IPS DF 6.9 (cell line): ENCODE data around the gene ADARB2.
"Not testable (repeated sequence)": the region's sequence is repeated elsewhere in the genome, so short reads cannot be mapped to it uniquely, and the experiment has no call there.

ENCODE experiments used
- DNase-seq: peaks from one replicate; pipeline ENCODE4 v3.0.0-alpha.2; 2013; ENCODE audit warnings: low read depth, low spot score
- H3K27ac ChIP-seq: one replicate; pipeline ENCODE4 v1.5.1; 2013; ENCODE audit warnings: low read length, control low read depth
- H3K27me3 ChIP-seq: 2 replicates; pipeline ENCODE4 v1.6.1; 2013; ENCODE audit warnings: mild to moderate bottlenecking, low read length; ENCODE audit not compliant: control insufficient read depth, insufficient read depth
- H3K36me3 ChIP-seq: 2 replicates; pipeline ENCODE4 v1.6.1; 2013; ENCODE audit warnings: low read length; ENCODE audit not compliant: control insufficient read depth, insufficient read depth
- H3K4me1 ChIP-seq: 2 replicates; pipeline ENCODE4 v1.6.1; 2013; ENCODE audit warnings: low read length; ENCODE audit not compliant: control insufficient read depth, insufficient read depth
- H3K4me3 ChIP-seq: 2 replicates; pipeline ENCODE4 v1.5.1; 2013; ENCODE audit warnings: mild to moderate bottlenecking, low read length
- H3K9me3 ChIP-seq: 2 replicates; pipeline ENCODE4 v1.6.1; 2013; ENCODE audit warnings: low read length, inconsistent platforms; ENCODE audit not compliant: control insufficient read depth, insufficient read depth
- WGBS: extraction: QIAGEN DNeasy Blood & Tissue Kit; methylation state at CpG from one replicate; pipeline ENCODE4 v1.1.7; 2013; ENCODE audit warnings: mixed read lengths, missing lambda C conversion rate; ENCODE audit not compliant: insufficient read length, insufficient coverage; 5-methylcytosine and 5-hydroxymethylcytosine counted together

Gene ADARB2

GRCh38 chr10:1360011-1360557, 377.2 kb downstream of the ADARB2 start:
- H3K27ac ChIP-seq: no peak overlapping the region
- H3K9me3 ChIP-seq: no peaks in the 10 kb centered on the region
- H3K27me3 ChIP-seq: no peaks in the 10 kb centered on the region
- peak; percentile 57 for DNase-seq
- H3K36me3 ChIP-seq: no peaks in the 10 kb centered on the region; the same call in 1 of the 2 replicates
- no peak overlapping the region for H3K4me3 ChIP-seq
- no CpG with 5 or more reads among the region's 19 CpGs for WGBS
- peaks cover 11% of the 10 kb centered on the region for H3K4me1 ChIP-seq

- no peaks in the 10 kb centered on the region; the same call in 1 of the 2 replicates for H3K36me3 ChIP-seq
- no peak overlapping the region for H3K4me3 ChIP-seq
- WGBS: no CpG with 5 or more reads among the region's 12 CpGs
- no peaks in the 10 kb centered on the region for H3K9me3 ChIP-seq
- H3K27me3 ChIP-seq: no peaks in the 10 kb centered on the region
- no peak for DNase-seq
- no peak overlapping the region for H3K27ac ChIP-seq
- peaks cover 11% of the 10 kb centered on the region for H3K4me1 ChIP-seq
Observed at GRCh38 chr10:1359626-1359955, 377.7 kb downstream of the ADARB2 start.

DNA sequence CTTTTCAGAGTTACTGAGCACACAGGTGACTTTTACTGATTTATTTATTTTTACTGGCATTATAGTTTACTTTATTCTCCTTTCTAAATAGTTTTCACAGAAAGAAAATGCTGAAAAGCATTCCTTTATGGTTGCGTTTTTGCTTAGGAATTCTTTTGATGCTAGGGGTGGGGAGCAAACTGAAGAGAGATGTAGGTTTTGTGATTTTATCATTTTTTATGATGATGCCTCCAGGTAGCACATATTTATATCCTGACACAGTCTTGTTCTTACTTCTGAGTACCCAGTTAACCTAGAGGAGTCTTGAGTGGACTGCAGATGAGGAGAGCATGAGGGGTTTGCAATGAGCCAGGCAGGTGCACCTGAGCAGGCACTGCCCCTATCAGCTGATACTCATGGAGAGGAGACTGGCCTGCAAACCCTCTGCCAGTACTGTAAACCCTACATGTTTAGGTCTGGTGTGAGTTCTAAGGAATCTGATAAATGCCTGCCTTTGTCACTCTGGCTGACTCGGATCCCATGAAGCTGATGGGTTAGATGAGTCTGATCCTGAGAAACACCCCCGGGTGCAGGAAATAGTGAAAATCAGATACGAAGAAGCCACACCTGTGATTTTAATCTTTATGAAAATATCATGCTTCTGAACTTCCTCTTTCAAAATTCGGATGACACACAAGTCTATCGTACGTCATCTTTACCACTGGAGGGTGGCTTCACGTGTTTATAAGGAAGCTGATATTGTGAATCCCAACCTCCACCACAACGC, 378.3 kb downstream of the ADARB2 start:
- no CpG with 5 or more reads among the region's 9 CpGs for WGBS
- H3K36me3 ChIP-seq: no peaks in the 10 kb centered on the region; the same call in 1 of the 2 replicates
- peaks cover 11% of the 10 kb centered on the region for H3K4me1 ChIP-seq
- H3K27ac ChIP-seq: no peak overlapping the region
- no peaks in the 10 kb centered on the region for H3K27me3 ChIP-seq
- no peak overlapping the region for H3K4me3 ChIP-seq
- no peaks in the 10 kb centered on the region for H3K9me3 ChIP-seq
- no peak for DNase-seq

DNA sequence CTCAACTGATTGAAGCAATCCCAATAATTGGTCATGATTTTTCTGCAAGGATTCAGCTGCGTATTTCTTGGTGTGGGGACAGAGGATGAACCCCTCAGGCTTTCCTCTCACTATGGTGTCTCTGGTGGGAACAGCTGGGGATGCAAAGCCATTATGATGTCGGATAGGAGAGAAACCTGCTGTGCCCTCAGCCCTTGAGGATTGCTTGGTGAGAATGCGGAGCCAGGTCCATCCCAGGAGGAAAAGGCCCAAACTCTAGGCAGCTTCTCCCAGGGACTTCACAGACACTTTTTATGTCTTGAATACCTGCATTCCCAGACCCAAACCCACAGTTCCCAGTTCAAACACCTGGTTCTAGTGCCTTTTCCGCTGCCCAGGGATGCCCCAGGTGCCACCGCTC, 379.2 kb downstream of the ADARB2 start:
- WGBS: no CpG with 5 or more reads among the region's 5 CpGs
- no peak for DNase-seq

DNA sequence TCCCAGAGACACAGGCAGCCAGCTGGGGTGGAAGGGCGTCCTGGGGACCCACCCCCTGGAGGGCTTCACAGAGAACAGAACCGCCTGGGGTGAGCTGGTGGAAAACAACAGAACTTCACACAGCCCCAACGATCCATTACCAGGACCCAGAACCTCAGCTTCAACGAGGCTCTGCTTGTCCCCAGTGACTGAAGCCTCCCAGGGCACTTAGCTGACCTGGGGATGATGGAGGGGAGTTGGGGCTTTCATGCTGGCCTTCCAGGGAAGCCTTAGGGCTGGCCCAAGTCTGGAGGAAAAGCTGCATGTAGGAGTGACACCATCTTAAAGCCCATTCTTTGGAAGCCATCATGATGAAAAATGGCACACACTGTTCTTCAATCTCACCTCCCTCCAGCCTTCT, 381.0 kb downstream of the ADARB2 start:
- H3K9me3 ChIP-seq: no peaks in the 10 kb centered on the region
- no peaks in the 10 kb centered on the region for H3K27me3 ChIP-seq
- no peak overlapping the region for H3K4me3 ChIP-seq
- no CpG with 5 or more reads among the region's 4 CpGs for WGBS
- H3K27ac ChIP-seq: no peak overlapping the region
- peaks cover 11% of the 10 kb centered on the region for H3K4me1 ChIP-seq
- H3K36me3 ChIP-seq: no peaks in the 10 kb centered on the region
- no peak for DNase-seq

More for the DNA sequence above, 379.2 kb downstream of the ADARB2 start:
- no peak overlapping the region for H3K4me3 ChIP-seq
- H3K27me3 ChIP-seq: no peaks in the 10 kb centered on the region
- H3K9me3 ChIP-seq: no peaks in the 10 kb centered on the region
- no peak overlapping the region for H3K27ac ChIP-seq
- no peaks in the 10 kb centered on the region; the same call in 1 of the 2 replicates for H3K36me3 ChIP-seq
- peaks cover 11% of the 10 kb centered on the region for H3K4me1 ChIP-seq

DNA sequence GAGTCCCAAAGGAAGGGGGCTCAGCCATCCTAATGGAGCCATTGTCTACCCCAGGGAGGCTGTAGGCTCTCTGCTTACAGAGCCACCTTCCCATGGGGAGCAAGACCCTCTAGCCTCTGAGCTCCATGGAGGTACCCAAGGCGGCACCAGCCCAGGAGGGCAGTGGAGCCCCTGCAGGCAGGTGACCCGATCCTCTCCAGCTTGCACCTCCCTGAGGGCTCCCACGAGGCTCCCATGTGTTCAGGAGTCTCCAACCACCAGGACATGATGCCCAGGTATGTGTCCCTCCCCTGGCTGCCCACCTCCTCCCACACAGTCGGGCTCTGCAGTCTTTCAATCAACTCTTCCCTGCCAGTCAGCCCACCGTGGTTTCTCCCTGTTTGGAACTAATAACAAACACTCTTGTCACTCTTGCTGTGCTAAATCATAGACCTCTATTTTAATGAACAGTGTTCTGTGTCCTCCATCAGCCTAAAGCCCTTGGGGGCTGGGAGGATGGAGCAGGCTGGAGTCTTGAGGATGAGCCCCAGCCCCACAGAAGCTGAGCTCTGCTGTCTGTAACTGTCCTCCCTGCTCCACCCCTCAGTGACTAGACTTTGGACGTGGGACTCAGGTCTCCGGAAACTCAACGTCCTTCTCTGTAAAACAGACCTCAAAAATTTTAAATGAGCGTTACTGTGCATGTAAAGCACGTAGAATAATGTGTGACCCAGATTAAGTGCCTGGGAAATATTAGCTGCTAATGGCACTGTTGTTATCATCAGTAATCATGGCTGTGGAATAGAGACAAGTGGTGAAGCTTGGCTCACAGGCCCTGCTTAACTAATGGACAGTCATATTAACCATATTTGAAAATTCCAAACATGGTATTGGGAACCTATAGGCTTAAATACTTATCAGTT, 382.3 kb downstream of the ADARB2 start:
- Histone ChIP-seq H3K4me3 (no peak overlapping the region), H3K27ac (no peak overlapping the region), H3K27me3 (no peaks in the 10 kb centered on the region), H3K36me3 (no peaks in the 10 kb centered on the region), H3K9me3 (no peaks in the 10 kb centered on the region), H3K4me1 (peaks cover 4% of the 10 kb centered on the region)
- no CpG with 5 or more reads among the region's 10 CpGs for WGBS
- DNase-seq: no peak

DNA sequence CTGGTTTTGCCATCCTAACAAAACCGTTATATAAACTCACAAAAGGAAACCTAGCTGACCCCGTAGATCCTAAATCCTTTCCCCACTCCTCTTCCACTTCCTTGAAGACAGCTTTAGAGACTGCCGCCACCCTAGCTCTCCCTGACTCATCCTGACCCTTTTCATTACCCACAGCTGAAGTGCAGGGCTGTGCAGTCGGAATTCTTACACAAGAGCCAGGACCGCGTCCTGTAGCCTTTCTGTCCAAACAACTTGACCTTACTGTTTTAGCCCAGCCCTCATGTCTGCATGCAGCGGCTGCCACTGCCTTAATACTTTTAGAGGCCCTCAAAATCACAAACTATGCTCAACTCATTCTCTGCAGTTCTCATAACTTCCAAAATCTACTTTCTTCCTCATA, 385.0 kb downstream of the ADARB2 start:
- not testable (repeated sequence) for DNase-seq, H3K27ac ChIP-seq

GRCh38 chr10:1348773-1349050, 388.6 kb downstream of the ADARB2 start:
- no peaks in the 10 kb centered on the region for H3K36me3 ChIP-seq
- no CpG with 5 or more reads among the region's 5 CpGs for WGBS
- peaks cover 2% of the 10 kb centered on the region; the same call in 1 of the 2 replicates for H3K4me1 ChIP-seq
- no peak overlapping the region for H3K4me3 ChIP-seq
- no peaks in the 10 kb centered on the region for H3K9me3 ChIP-seq
- no peak for DNase-seq
- no peak overlapping the region for H3K27ac ChIP-seq
- H3K27me3 ChIP-seq: no peaks in the 10 kb centered on the region

More for the DNA sequence above, 385.0 kb downstream of the ADARB2 start:
- H3K27me3 ChIP-seq, H3K36me3 ChIP-seq, H3K4me3 ChIP-seq, H3K4me1 ChIP-seq, H3K9me3 ChIP-seq: not testable (repeated sequence)
- WGBS: no CpG with 5 or more reads among the region's 7 CpGs

- Histone ChIP-seq H3K36me3 (no peaks in the 10 kb centered on the region), H3K4me1 (peaks cover 2% of the 10 kb centered on the region; the same call in 1 of the 2 replicates), H3K27ac (no peak overlapping the region), H3K4me3 (no peak overlapping the region), H3K27me3 (no peaks in the 10 kb centered on the region), H3K9me3 (no peaks in the 10 kb centered on the region)
- WGBS: no CpG with 5 or more reads among the region's 17 CpGs
- no peak for DNase-seq
Observed at GRCh38 chr10:1347962-1348772, 389.2 kb downstream of the ADARB2 start.

DNA sequence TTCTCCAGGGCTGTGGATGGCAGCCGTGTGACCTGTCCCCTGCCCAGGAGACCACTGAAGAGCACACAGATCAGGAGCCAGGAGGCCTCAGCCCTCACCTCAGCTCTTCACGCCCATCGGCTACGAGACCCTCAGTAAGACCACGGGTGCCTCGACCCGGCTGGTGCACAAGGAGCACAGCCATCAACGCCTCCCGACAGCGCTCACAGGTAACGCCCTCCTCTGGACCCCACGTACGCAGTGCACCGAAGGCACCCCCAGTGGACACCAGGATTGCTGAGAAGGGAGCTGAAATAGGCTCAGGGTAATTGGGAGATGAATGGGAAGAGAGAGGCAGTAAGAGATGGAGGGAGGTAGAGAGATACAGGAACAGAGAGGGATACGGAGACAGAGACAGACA, 389.8 kb downstream of the ADARB2 start:
- no peak overlapping the region for H3K4me3 ChIP-seq
- DNase-seq: no peak
- no peaks in the 10 kb centered on the region for H3K9me3 ChIP-seq
- no peaks in the 10 kb centered on the region for H3K27me3 ChIP-seq
- no peak overlapping the region for H3K27ac ChIP-seq
- no CpG with 5 or more reads among the region's 15 CpGs for WGBS
- H3K36me3 ChIP-seq: no peaks in the 10 kb centered on the region
- H3K4me1 ChIP-seq: peaks cover 2% of the 10 kb centered on the region; the same call in 1 of the 2 replicates
